ENCODE data around the gene RPTOR.
A peak's percentile ranks its signal among the peaks of the same experiment; 100 is the strongest.

The RPTOR gene

DNA sequence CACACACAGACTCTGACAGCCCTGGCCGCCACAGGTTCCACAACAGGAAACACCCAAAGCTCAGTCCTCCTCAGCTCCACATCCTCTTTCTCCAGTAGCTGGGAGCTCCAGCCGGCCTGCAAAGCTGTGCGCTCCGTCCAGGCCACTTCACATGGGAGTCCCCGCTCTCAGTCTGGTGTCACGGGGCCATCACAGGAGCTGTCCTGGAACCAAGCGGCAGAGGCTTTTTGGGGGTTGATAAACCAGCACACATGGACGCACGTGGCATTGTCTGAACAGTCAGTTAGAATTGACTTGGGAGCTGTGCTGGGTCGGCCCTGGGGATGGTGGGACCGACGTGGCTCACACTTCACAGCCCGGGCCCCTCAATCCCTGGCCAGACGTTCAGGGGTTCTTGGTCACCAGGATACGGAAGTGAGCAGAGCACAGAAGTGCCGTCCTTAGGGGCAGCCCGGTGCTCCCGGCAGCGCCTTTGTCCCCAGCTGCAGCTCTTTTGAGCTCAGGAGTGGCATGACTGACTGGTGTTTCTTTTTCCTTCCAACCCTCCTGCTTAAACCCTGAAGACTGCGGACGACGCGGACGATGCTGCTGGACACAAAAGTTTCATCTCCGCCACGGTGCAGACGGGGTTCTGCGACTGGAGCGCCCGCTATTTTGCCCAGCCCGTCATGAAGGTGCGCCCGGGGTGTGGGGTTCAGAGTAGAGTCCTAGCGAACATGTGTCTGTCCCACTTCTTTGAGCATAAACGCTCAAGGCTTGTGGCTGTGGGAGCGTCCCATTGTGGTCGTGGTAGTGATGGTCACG is 380.4 kb downstream of the RPTOR start:
- DNase-seq (ENCODE audit: insufficient read length, low spot score) (no peak), FAIRE-seq (no peak)
- TF ChIP-seq POLR2A (IDR thresholded peaks at IDR 0.05; ENCODE audit: low read depth, low read length) (no peak), POU2F2 (IDR thresholded peaks at IDR 0.05; ENCODE audit: low read depth, low read length) (no peak), SPI1 (IDR thresholded peaks at IDR 0.05; ENCODE audit: low read depth, low read length) (no peak), POLR2AphosphoS5 (IDR thresholded peaks at IDR 0.05; ENCODE audit: low read depth, low read length) (no peak), TAF1 (IDR thresholded peaks at IDR 0.05; ENCODE audit: low read depth, low read length) (no peak), PAX5 (IDR thresholded peaks at IDR 0.05; ENCODE audit: insufficient read depth, low read length, severe bottlenecking) (no peak)

DNA sequence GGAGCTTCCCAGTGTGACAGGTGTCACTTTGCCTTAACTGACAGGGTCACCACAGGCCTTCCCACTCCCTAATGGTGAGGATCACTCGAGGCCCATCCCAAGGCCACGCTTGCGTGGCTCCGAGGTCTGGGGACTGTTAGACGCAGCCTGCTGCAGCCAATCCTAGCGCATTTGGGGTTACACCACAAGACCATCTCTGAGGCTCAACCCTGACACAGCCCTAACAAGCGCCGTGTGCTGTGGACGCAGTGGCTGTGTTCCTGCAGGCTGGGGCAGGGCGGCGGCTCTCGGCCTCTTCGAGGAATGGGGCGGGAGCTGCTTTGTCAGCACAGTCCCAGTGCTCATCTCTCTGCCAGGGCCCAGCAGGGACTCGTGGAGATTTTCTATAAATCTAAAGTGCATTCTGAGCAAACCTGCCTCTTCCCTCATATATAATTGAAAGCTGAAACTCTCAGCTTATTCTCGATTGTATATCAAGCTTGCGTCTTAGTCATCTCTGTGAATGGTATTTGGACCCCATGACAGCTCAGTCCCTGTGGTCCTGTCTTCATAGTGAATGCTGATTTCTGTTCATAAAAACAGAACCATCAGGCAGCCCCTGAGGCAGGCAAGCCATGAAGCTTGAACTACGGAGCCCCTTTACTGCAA is 381.2 kb downstream of the RPTOR start:
- DNase-seq (ENCODE audit: insufficient read length, low spot score) = no peak
- TF ChIP-seq POLR2A (IDR thresholded peaks at IDR 0.05; ENCODE audit: low read depth, low read length) (no peak), PAX5 (IDR thresholded peaks at IDR 0.05; ENCODE audit: insufficient read depth, low read length, severe bottlenecking) (no peak), TAF1 (IDR thresholded peaks at IDR 0.05; ENCODE audit: low read depth, low read length) (no peak), SPI1 (IDR thresholded peaks at IDR 0.05; ENCODE audit: low read depth, low read length) (no peak), POLR2AphosphoS5 (IDR thresholded peaks at IDR 0.05; ENCODE audit: low read depth, low read length) (no peak), POU2F2 (IDR thresholded peaks at IDR 0.05; ENCODE audit: low read depth, low read length) (no peak)
- no peak for FAIRE-seq

DNA sequence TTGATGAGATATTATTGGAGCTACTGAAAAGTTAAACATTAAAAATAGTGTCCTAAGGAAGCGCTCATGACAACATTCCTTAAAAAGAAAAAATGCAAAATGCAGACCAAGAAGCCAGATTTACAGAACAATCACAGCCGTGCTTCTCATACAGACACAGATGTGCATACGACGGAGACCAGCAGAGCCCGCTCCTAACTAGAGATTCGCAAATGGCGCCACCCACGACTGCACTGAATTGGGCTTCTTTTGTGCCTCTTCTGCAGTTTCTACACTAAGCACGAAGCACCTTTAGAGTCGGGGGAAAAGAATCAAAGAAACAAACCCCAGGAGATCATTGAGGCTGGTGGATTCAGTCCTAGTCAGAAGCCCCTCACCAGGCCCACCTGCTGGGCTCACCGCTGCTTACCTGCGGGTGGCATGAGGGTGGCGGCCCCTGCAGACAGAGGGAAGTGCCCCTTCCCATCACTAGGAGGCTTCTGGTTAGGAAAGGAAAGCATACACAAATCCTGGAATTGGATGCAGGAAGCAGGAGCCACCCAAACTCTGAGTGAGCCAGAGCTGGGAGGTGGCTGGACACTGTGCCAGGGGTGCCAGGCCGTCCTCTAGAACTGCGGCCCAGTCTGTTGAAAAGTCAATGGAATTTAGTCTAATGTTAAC is 382.1 kb downstream of the RPTOR start:
- no peak for FAIRE-seq
- TF ChIP-seq PAX5 (IDR thresholded peaks at IDR 0.05; ENCODE audit: insufficient read depth, low read length, severe bottlenecking) = no peak
- no peak for TF ChIP-seq POLR2AphosphoS5 (IDR thresholded peaks at IDR 0.05; ENCODE audit: low read depth, low read length)
- TF ChIP-seq TAF1 (IDR thresholded peaks at IDR 0.05; ENCODE audit: low read depth, low read length) = no peak
- no peak for TF ChIP-seq SPI1 (IDR thresholded peaks at IDR 0.05; ENCODE audit: low read depth, low read length)
- TF ChIP-seq POLR2A (IDR thresholded peaks at IDR 0.05; ENCODE audit: low read depth, low read length) = no peak
- TF ChIP-seq POU2F2 (IDR thresholded peaks at IDR 0.05; ENCODE audit: low read depth, low read length) = no peak

DNA sequence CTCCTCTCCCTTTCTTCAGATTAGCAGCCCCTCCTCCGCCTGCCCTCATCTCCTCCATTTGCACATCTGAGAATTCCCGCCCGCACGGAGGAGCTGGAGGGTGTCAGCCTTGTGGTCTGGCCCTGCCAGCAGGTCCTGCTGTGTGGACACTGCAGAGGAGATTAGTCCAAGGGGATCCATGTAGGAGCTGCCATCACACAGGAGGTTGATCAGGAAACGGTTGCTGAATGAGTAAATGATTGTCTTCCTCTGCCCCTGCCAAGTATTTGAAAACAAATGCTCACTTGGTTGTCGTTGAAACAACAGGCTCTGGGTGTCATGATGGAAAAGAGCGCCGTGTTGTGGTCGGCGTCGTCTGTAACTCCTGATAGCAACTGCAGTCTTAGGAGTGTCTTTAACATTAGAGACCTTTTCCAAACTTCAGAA is 383.2 kb downstream of the RPTOR start:
- DNase-seq (ENCODE audit: insufficient read length, low spot score) (no peak), FAIRE-seq (peak; percentile 9)
- no peak for TF ChIP-seq TAF1 (IDR thresholded peaks at IDR 0.05; ENCODE audit: low read depth, low read length)
- no peak for TF ChIP-seq SPI1 (IDR thresholded peaks at IDR 0.05; ENCODE audit: low read depth, low read length)
- TF ChIP-seq POLR2A (IDR thresholded peaks at IDR 0.05; ENCODE audit: low read depth, low read length) = no peak
- no peak for TF ChIP-seq POLR2AphosphoS5 (IDR thresholded peaks at IDR 0.05; ENCODE audit: low read depth, low read length)
- no peak for TF ChIP-seq PAX5 (IDR thresholded peaks at IDR 0.05; ENCODE audit: insufficient read depth, low read length, severe bottlenecking)
- no peak for TF ChIP-seq POU2F2 (IDR thresholded peaks at IDR 0.05; ENCODE audit: low read depth, low read length)

More for the DNA sequence above, 382.1 kb downstream of the RPTOR start:
- no peak for DNase-seq (ENCODE audit: insufficient read length, low spot score)

DNA sequence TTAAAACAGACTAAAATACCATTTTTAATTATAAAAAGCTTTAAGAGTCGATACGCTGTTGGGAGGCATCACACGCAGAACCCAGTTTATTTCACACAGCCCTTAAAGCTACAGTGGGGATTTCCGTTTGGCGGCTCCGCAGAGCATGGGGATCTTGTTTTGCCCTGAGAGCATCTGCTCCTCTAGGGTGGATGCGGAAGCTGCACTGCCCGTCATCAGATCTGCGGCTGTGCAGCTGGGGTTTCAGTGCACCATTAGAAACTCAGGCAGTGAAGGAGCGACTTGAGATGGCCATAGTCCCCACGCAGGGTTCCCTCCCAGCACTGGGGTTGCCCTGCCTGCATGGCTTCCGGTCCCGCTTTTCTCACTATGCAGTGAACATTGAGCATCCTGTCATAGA is 384.8 kb downstream of the RPTOR start:
- FAIRE-seq (no peak), DNase-seq (ENCODE audit: insufficient read length, low spot score) (no peak)
- no peak for TF ChIP-seq POLR2AphosphoS5 (IDR thresholded peaks at IDR 0.05; ENCODE audit: low read depth, low read length)
- TF ChIP-seq TAF1 (IDR thresholded peaks at IDR 0.05; ENCODE audit: low read depth, low read length) = no peak
- TF ChIP-seq POLR2A (IDR thresholded peaks at IDR 0.05; ENCODE audit: low read depth, low read length) = no peak
- TF ChIP-seq SPI1 (IDR thresholded peaks at IDR 0.05; ENCODE audit: low read depth, low read length) = no peak

DNA sequence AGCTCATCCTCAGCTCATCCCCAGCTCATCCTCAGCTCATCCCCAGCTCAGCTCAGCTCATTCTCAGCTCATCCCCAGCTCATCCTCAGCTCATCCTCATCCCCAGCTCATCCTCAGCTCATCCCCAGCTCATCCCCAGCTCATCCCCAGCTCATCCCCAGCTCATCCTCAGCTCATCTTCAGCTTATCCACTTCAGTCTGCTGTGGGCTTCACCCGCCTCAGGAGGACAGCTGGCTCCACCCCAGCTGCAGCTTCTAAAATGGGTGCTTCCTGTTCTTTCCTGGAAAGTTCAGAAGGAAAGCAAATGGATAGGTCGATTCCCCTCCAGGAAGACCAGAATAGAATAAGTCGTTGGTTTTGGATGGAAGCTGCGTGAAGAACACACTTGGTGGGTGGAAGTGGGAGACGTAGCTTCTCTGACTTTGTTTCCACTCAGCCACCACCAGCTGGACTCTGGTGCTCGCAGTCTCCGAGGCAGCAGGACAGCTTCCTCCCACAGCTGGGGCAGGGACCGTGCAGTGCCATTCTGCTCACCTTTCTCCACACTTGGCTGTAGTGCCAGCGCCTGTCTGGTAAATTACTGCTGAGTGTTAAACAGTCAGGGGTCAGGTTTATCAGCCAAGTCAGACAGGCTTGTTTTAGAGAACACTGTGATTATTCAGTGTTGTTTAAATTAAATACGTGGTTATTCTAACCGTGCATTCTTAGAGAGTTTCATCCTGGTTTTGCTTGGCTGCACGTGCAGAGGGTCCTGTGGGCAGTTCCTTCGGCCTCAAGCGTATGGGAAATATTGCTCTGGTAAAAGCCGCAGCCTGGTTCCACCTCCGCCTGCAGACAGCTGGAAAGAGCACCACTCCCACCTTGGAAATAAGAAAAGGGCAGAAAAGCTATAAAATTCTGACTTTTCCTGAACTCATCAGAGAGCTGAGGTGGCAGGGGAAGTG is 386.0 kb downstream of the RPTOR start:
- no peak for FAIRE-seq
- DNase-seq (ENCODE audit: insufficient read length, low spot score) = no peak
- TF ChIP-seq POU2F2 (IDR thresholded peaks at IDR 0.05; ENCODE audit: low read depth, low read length) = no peak
- TF ChIP-seq PAX5 (IDR thresholded peaks at IDR 0.05; ENCODE audit: insufficient read depth, low read length, severe bottlenecking) = no peak
- no peak for TF ChIP-seq SPI1 (IDR thresholded peaks at IDR 0.05; ENCODE audit: low read depth, low read length)
- TF ChIP-seq POLR2AphosphoS5 (IDR thresholded peaks at IDR 0.05; ENCODE audit: low read depth, low read length) = no peak
- TF ChIP-seq TAF1 (IDR thresholded peaks at IDR 0.05; ENCODE audit: low read depth, low read length) = no peak
- no peak for TF ChIP-seq POLR2A (IDR thresholded peaks at IDR 0.05; ENCODE audit: low read depth, low read length)

DNA sequence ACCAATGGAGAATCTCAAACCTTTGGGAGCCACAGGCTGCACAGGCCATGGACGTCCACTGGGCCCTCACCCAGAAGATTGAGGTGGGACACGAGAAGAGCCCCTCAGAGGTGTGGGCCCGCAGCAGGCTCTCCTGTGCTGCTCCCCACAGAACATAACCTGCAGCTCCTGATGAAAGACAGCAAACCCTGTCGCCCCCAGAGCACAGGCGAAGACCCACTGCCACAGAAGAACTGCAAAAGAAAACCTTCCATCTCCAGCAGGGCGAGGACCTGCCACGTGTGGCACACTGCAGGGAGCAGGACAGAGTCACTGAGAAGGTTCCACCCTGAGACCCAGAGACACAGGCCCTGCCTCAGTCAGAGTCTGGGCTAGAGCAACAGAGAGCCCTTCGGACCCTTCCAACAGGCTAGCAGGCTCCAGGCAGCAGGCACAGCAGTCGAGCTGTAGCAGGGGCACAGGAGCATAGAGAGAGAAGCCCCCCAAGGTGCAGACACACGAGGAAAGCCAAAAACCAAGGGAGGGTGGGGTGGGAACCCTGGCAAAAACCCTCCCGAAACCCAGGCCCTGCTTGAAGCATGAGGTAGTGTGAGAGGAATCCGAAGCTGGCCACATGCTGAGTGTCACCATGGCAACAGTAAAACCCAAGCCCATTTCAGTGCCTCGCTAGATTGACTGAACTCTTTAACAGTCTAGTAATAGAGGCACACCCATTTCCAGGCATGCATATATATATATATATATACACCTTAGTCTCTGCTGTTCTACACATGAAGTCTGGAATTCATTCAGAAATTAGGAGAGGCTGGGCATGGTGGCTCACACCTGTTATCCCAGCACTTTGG is 387.0 kb downstream of the RPTOR start:
- DNase-seq (ENCODE audit: insufficient read length, low spot score) (no peak), FAIRE-seq (no peak)
- TF ChIP-seq POLR2AphosphoS5 (IDR thresholded peaks at IDR 0.05; ENCODE audit: low read depth, low read length) (no peak), SPI1 (IDR thresholded peaks at IDR 0.05; ENCODE audit: low read depth, low read length) (no peak), PAX5 (IDR thresholded peaks at IDR 0.05; ENCODE audit: insufficient read depth, low read length, severe bottlenecking) (no peak), POLR2A (IDR thresholded peaks at IDR 0.05; ENCODE audit: low read depth, low read length) (no peak), TAF1 (IDR thresholded peaks at IDR 0.05; ENCODE audit: low read depth, low read length) (no peak), POU2F2 (IDR thresholded peaks at IDR 0.05; ENCODE audit: low read depth, low read length) (no peak)

DNA sequence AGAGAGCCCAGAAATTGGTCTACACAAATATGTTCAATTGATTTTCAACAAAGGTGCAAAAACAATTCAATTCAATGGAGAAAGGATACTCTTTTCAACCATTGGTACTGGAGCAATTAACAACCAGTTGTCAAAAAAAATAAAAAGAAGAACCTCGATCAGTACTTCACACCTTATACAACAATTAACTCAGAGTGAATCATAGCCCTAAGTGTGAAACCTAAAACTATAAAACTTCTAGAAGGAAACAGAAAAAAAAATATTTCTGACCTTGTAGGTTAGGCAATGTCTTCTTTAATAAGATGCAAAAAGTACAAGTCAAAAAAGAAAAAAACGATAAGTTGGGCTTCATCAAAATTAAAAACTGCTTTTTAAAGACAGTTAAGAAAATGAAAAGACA is 390.9 kb downstream of the RPTOR start:
- TF ChIP-seq TAF1 (IDR thresholded peaks at IDR 0.05; ENCODE audit: low read depth, low read length) (no peak), POLR2A (IDR thresholded peaks at IDR 0.05; ENCODE audit: low read depth, low read length) (no peak), POLR2AphosphoS5 (IDR thresholded peaks at IDR 0.05; ENCODE audit: low read depth, low read length) (no peak), POU2F2 (IDR thresholded peaks at IDR 0.05; ENCODE audit: low read depth, low read length) (no peak), PAX5 (IDR thresholded peaks at IDR 0.05; ENCODE audit: insufficient read depth, low read length, severe bottlenecking) (no peak), SPI1 (IDR thresholded peaks at IDR 0.05; ENCODE audit: low read depth, low read length) (no peak)
- FAIRE-seq = no peak
- no peak for DNase-seq (ENCODE audit: insufficient read length, low spot score)

Measured in GM12891 (cell line).